ENCODE results near the gene ALKBH3.

Gene ALKBH3

DNA sequence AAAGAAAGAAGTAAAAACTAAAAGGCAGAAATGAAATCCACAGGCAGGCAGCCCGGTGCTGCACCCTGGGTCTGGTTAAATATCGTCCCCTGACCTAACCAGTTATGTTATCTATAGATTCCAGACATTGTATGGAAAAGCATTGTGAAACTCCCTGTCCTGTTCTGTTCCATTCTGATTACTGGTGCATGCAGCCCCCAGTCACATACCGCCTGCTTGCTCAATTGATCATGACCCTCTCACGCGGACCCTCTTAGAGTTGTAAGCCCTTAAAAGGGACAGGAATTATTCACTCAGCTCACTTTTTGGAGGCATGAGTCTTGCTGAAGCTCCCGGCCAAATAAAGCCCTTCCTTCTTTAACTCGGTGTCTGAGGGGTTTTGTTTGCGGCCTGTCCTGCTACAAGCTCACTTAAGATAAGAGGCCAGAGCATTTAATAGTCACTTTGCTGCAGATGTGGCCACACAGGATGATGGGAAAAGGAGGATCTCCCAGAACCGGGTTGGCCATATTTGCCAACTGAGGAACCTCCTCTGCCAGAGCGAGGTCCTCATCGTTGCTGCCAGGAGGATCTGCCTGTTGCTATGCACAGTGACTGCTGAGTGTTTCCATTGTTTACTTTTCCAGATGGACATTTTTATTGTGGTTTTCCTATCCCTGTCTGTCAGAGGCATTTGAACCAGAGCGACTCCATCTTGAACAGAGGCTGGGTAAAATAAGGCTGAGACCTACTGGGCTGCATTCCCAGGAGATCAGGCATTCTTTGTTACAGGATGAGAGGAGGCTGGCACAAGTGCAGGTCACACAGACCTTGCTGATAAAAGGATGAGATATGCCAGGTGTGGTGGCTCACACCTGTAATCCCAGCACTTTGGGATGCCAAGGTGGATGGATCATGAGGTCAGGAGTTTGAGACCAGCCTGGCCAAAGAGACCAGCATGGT lies 72.0 kb downstream of the ALKBH3 start:
- no peak for ATAC-seq (replicated peaks; ENCODE audit: extremely low read depth, poor library complexity, severe bottlenecking)
- Mint-ChIP-seq H3K4me3 (no peak overlapping the region), H3K27me3 (peaks cover 79% of the 10 kb centered on the region)

DNA sequence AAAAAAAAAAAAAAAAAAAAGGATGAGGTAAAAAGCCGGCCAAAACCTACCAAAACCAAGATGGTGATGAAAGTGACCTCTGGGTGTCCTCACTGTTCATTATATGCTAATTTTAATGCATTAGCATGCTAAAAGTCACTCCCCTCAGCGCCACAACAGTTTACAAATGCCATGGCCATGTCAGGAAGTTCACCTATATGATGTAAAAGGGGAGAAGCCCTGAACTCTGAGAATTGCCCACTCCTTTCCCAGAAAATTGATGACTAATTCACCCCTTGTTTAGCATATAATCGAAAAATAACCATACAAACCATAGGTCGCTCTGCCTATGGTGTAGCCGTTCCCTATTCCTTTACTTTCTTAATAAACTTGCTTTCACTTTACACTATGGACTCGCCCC lies 72.9 kb downstream of the ALKBH3 start:
- Mint-ChIP-seq H3K4me3 (no peak overlapping the region), H3K36me3 (ENCODE audit: insufficient read depth) (no peaks in the 10 kb centered on the region), H3K27ac (ENCODE audit: low read depth) (no peak overlapping the region), H3K9me3 (no peaks in the 10 kb centered on the region), H3K4me1 (no peaks in the 10 kb centered on the region), H3K27me3 (peaks cover 76% of the 10 kb centered on the region)
- ATAC-seq (replicated peaks; ENCODE audit: extremely low read depth, poor library complexity, severe bottlenecking) (no peak), DNase-seq (ENCODE audit: low spot score in 2 of 2) (no peak)

More for the DNA sequence above, 72.0 kb downstream of the ALKBH3 start:
- Mint-ChIP-seq H3K27ac (ENCODE audit: low read depth) (no peak overlapping the region), H3K4me1 (no peaks in the 10 kb centered on the region), H3K36me3 (ENCODE audit: insufficient read depth) (no peaks in the 10 kb centered on the region), H3K9me3 (no peaks in the 10 kb centered on the region)
- DNase-seq (ENCODE audit: low spot score in 2 of 2), result no peak

GRCh38 chr11:43954241-43954640 lies 73.6 kb downstream of the ALKBH3 start:
- ATAC-seq (replicated peaks; ENCODE audit: extremely low read depth, poor library complexity, severe bottlenecking), result no peak
- DNase-seq (ENCODE audit: low spot score in 2 of 2), result no peak
- H3K4me3 Mint-ChIP-seq, result no peak overlapping the region
- no peaks in the 10 kb centered on the region for H3K9me3 Mint-ChIP-seq
- no peaks in the 10 kb centered on the region for H3K4me1 Mint-ChIP-seq
- no peaks in the 10 kb centered on the region for H3K36me3 Mint-ChIP-seq (ENCODE audit: insufficient read depth)
- no peak overlapping the region for H3K27ac Mint-ChIP-seq (ENCODE audit: low read depth)
- H3K27me3 Mint-ChIP-seq, result peaks cover 76% of the 10 kb centered on the region

- no peaks in the 10 kb centered on the region for H3K9me3 Mint-ChIP-seq
- DNase-seq (ENCODE audit: low spot score in 2 of 2) (no peak), ATAC-seq (replicated peaks; ENCODE audit: extremely low read depth, poor library complexity, severe bottlenecking) (no peak)
- no peak overlapping the region for H3K4me3 Mint-ChIP-seq
- H3K27me3 Mint-ChIP-seq, result peaks cover 76% of the 10 kb centered on the region
- H3K27ac Mint-ChIP-seq (ENCODE audit: low read depth), result no peak overlapping the region
- no peaks in the 10 kb centered on the region for H3K36me3 Mint-ChIP-seq (ENCODE audit: insufficient read depth)
- H3K4me1 Mint-ChIP-seq, result no peaks in the 10 kb centered on the region
Measured at GRCh38 chr11:43955381-43956118, 74.9 kb downstream of the ALKBH3 start.

DNA sequence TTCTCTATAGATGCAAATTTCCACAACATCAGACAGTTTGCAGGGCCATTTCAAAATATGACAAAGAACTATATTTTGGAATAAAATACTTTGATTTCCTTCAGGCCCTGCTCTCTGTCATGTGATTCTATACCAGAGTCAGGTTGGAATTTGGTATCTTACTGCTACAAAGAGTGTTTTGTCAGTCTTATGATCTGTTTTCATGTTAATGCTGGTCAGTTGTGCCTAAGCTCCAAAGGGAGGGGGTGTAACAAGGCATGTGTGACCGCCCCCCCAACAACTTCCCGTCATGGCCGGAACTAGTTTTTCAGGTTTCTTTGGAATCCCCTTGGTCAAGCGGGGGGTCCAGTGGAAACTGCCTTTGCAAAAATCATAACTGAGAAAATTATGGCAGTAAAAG lies 76.9 kb downstream of the ALKBH3 start:
- no peaks in the 10 kb centered on the region for H3K36me3 Mint-ChIP-seq (ENCODE audit: insufficient read depth)
- no peak overlapping the region for H3K4me3 Mint-ChIP-seq
- H3K9me3 Mint-ChIP-seq, result no peaks in the 10 kb centered on the region
- no peaks in the 10 kb centered on the region for H3K4me1 Mint-ChIP-seq
- ATAC-seq (replicated peaks; ENCODE audit: extremely low read depth, poor library complexity, severe bottlenecking) (no peak), DNase-seq (ENCODE audit: low spot score in 2 of 2) (no peak)
- peaks cover 77% of the 10 kb centered on the region for H3K27me3 Mint-ChIP-seq
- no peak overlapping the region for H3K27ac Mint-ChIP-seq (ENCODE audit: low read depth)

GRCh38 chr11:43959321-43959995 lies 78.8 kb downstream of the ALKBH3 start:
- no peaks in the 10 kb centered on the region for H3K4me1 Mint-ChIP-seq
- ATAC-seq (replicated peaks; ENCODE audit: extremely low read depth, poor library complexity, severe bottlenecking), result no peak
- no peaks in the 10 kb centered on the region for H3K9me3 Mint-ChIP-seq
- H3K27ac Mint-ChIP-seq (ENCODE audit: low read depth), result no peak overlapping the region
- H3K4me3 Mint-ChIP-seq, result no peak overlapping the region
- DNase-seq (ENCODE audit: low spot score in 2 of 2), result no peak
- H3K27me3 Mint-ChIP-seq, result peaks cover 70% of the 10 kb centered on the region
- no peaks in the 10 kb centered on the region for H3K36me3 Mint-ChIP-seq (ENCODE audit: insufficient read depth)

DNA sequence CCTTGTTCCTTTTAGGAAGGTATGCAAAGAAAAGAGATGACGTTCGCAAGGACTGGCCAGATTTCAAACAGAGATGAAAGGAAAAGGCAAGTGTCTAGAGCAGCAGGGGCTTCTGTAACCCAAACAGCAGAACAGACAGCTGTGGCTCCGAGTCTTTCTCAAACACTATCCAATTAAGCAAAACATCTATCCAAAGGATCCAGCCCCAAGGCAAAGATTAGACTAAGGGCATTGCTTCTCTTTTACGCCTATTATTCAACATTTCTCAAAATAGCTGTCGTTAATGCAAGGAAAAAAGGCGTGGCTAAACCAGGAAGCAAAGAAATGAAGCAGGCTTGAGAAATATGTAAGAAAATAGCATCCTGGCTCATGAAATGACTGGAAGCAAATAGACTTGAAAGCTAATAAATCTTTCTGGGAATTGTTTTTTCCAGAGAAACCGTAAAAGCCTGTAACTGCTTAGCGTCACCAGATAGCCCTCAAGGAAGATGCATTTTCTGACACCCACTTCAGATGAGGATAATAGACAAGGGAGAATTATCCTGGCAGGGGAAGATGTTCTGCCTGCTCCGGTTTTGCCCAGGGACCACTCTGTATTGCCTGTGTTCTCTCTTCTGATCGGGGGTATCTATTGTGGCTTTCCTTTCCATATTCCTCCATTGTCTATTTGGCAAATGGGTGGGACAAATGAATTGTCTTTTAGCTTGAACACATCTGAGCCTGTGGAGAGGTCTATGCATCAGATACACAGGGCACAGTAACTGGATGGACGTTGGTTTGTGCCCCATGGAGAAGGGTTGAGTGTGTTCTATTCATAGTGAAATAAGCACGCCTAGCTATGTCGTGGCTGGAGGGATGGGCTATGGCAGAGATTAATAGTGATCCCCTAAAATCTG lies 82.0 kb downstream of the ALKBH3 start:
- H3K27ac Mint-ChIP-seq (ENCODE audit: low read depth), result no peak overlapping the region
- H3K36me3 Mint-ChIP-seq (ENCODE audit: insufficient read depth), result no peaks in the 10 kb centered on the region
- DNase-seq (ENCODE audit: low spot score in 2 of 2) (no peak), ATAC-seq (replicated peaks; ENCODE audit: extremely low read depth, poor library complexity, severe bottlenecking) (no peak)
- no peaks in the 10 kb centered on the region for H3K9me3 Mint-ChIP-seq
- no peaks in the 10 kb centered on the region for H3K4me1 Mint-ChIP-seq
- H3K27me3 Mint-ChIP-seq, result peaks cover 45% of the 10 kb centered on the region
- H3K4me3 Mint-ChIP-seq, result no peak overlapping the region

DNA sequence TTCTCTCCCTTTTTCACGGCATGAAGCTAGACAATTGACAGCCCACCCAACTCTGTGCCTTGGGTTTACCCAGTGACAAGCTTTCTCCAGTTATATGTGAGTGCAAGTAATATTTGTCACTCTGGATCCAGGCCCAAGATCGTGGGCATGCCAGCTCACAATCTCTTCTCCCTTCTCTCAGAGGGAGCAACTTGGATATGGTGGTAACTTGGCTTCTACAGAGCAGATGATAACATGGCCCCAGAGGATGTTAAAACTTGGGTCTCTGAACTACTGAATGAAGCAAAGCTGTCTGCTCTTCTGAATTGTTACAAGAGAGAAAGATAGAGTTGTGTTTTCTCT lies 82.6 kb downstream of the ALKBH3 start:
- Mint-ChIP-seq H3K36me3 (ENCODE audit: insufficient read depth) (no peaks in the 10 kb centered on the region), H3K27ac (ENCODE audit: low read depth) (no peak overlapping the region), H3K27me3 (peaks cover 51% of the 10 kb centered on the region), H3K9me3 (no peaks in the 10 kb centered on the region), H3K4me1 (no peaks in the 10 kb centered on the region), H3K4me3 (no peak overlapping the region)
- no peak for ATAC-seq (replicated peaks; ENCODE audit: extremely low read depth, poor library complexity, severe bottlenecking)
- no peak for DNase-seq (ENCODE audit: low spot score in 2 of 2)

GRCh38 chr11:43967661-43968060 lies 87.0 kb downstream of the ALKBH3 start:
- Mint-ChIP-seq H3K9me3 (no peaks in the 10 kb centered on the region), H3K27ac (ENCODE audit: low read depth) (no peak overlapping the region), H3K4me3 (no peak overlapping the region)

GRCh38 chr11:43968719-43969118 lies 88.1 kb downstream of the ALKBH3 start:
- Mint-ChIP-seq H3K36me3 (ENCODE audit: insufficient read depth) (no peaks in the 10 kb centered on the region), H3K27me3 (peaks cover 61% of the 10 kb centered on the region), H3K9me3 (no peaks in the 10 kb centered on the region), H3K27ac (ENCODE audit: low read depth) (no peak overlapping the region), H3K4me3 (no peak overlapping the region), H3K4me1 (no peaks in the 10 kb centered on the region)
- no peak for DNase-seq (ENCODE audit: low spot score in 2 of 2)
- ATAC-seq (replicated peaks; ENCODE audit: extremely low read depth, poor library complexity, severe bottlenecking), result no peak

More at GRCh38 chr11:43967661-43968060, 87.0 kb downstream of the ALKBH3 start:
- Mint-ChIP-seq H3K36me3 (ENCODE audit: insufficient read depth) (no peaks in the 10 kb centered on the region), H3K4me1 (no peaks in the 10 kb centered on the region), H3K27me3 (peaks cover 60% of the 10 kb centered on the region)
- ATAC-seq (replicated peaks; ENCODE audit: extremely low read depth, poor library complexity, severe bottlenecking) (no peak), DNase-seq (ENCODE audit: low spot score in 2 of 2) (no peak)

- ATAC-seq (replicated peaks; ENCODE audit: extremely low read depth, poor library complexity, severe bottlenecking) (no peak), DNase-seq (ENCODE audit: low spot score in 2 of 2) (no peak)
- H3K27ac Mint-ChIP-seq (ENCODE audit: low read depth), result no peak overlapping the region
- H3K9me3 Mint-ChIP-seq, result peaks cover 6% of the 10 kb centered on the region
- no peaks in the 10 kb centered on the region for H3K4me1 Mint-ChIP-seq
- H3K36me3 Mint-ChIP-seq (ENCODE audit: insufficient read depth), result no peaks in the 10 kb centered on the region
- no peak overlapping the region for H3K4me3 Mint-ChIP-seq
- peaks cover 67% of the 10 kb centered on the region for H3K27me3 Mint-ChIP-seq
Measured at GRCh38 chr11:43969543-43969942, 88.9 kb downstream of the ALKBH3 start.
